HG03097 (cell line): ENCODE measurements around the gene ORM2.
A peak's percentile ranks its signal among the peaks of the same experiment; 100 is the strongest.

ENCODE experiments used
- ATAC-seq: cut with Tn5 transposase; IDR thresholded peaks from one replicate; pipeline ENCODE4 v1.9.1; 2021; ENCODE audit not compliant: unreplicated experiment, low FRiP score

Gene ORM2

GRCh38 chr9:114346146-114346545 is 16.5 kb downstream of the ORM2 start:
- no peak for ATAC-seq

GRCh38 chr9:114347675-114348074 is 18.0 kb downstream of the ORM2 start:
- no peak for ATAC-seq

- no peak for ATAC-seq
These were observed 18.7 kb downstream of the ORM2 start for GRCh38 chr9:114348261-114348905.

- ATAC-seq, result peak; percentile 80
These were observed 19.3 kb downstream of the ORM2 start for GRCh38 chr9:114348906-114349482.

- no peak for ATAC-seq
These were observed 20.2 kb downstream of the ORM2 start for GRCh38 chr9:114349713-114350480.

GRCh38 chr9:114350636-114351401 is 21.1 kb downstream of the ORM2 start:
- no peak for ATAC-seq

- no peak for ATAC-seq
These were observed 22.3 kb downstream of the ORM2 start for GRCh38 chr9:114351932-114352331.

- ATAC-seq, result no peak
These were observed 26.2 kb downstream of the ORM2 start for GRCh38 chr9:114355821-114356220.

GRCh38 chr9:114356792-114357191 is 27.1 kb downstream of the ORM2 start:
- no peak for ATAC-seq

- ATAC-seq, result no peak
These were observed 27.7 kb downstream of the ORM2 start for GRCh38 chr9:114357360-114357759.

- ATAC-seq, result no peak
These were observed 28.3 kb downstream of the ORM2 start for GRCh38 chr9:114357911-114358328.

- ATAC-seq, result no peak
These were observed 30.1 kb downstream of the ORM2 start for GRCh38 chr9:114359801-114360200.

GRCh38 chr9:114361542-114361941 is 31.9 kb downstream of the ORM2 start:
- ATAC-seq, result no peak

- no peak for ATAC-seq
These were observed 32.7 kb downstream of the ORM2 start for GRCh38 chr9:114362394-114362793.

GRCh38 chr9:114363424-114363823 is 33.8 kb downstream of the ORM2 start:
- ATAC-seq, result no peak

GRCh38 chr9:114364134-114365041 is 34.7 kb downstream of the ORM2 start:
- ATAC-seq, result no peak

GRCh38 chr9:114365194-114365593 is 35.5 kb downstream of the ORM2 start:
- ATAC-seq, result no peak

GRCh38 chr9:114366334-114367128 is 36.9 kb downstream of the ORM2 start:
- ATAC-seq, result peak; percentile 34

GRCh38 chr9:114367366-114367765 is 37.7 kb downstream of the ORM2 start:
- no peak for ATAC-seq
